GM18868 (cell line): ENCODE measurements around the gene HK2.
"Not testable (repeated sequence)": the region's sequence is repeated elsewhere in the genome, so short reads cannot be mapped to it uniquely, and the experiment has no call there.

ENCODE experiments used
- ATAC-seq: cut with Tn5 transposase; IDR thresholded peaks from one replicate; pipeline ENCODE4 v1.9.1; 2021; ENCODE audit warnings: mild to moderate bottlenecking, moderate library complexity; ENCODE audit not compliant: unreplicated experiment

Gene HK2

DNA sequence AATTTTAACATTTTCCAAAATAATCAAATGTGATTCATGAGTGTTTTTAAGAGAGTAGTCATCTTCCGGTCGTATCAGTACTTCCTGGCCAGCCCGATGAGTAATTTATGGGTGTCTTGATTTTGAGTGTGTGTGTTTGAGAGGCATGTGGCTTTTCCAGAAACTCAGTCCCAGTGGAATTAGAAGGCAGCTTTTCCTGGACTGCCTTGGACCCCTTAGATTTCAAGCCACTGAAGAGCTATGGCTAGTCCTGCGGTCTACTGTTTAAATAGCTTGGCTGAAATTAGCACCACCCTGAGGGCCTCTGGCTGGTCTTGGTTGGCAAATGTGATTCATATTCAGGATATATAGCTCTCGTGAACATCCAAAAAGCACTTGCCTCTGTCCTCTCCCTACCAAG lies 59.4 kb downstream of the HK2 start:
- ATAC-seq, result no peak

DNA sequence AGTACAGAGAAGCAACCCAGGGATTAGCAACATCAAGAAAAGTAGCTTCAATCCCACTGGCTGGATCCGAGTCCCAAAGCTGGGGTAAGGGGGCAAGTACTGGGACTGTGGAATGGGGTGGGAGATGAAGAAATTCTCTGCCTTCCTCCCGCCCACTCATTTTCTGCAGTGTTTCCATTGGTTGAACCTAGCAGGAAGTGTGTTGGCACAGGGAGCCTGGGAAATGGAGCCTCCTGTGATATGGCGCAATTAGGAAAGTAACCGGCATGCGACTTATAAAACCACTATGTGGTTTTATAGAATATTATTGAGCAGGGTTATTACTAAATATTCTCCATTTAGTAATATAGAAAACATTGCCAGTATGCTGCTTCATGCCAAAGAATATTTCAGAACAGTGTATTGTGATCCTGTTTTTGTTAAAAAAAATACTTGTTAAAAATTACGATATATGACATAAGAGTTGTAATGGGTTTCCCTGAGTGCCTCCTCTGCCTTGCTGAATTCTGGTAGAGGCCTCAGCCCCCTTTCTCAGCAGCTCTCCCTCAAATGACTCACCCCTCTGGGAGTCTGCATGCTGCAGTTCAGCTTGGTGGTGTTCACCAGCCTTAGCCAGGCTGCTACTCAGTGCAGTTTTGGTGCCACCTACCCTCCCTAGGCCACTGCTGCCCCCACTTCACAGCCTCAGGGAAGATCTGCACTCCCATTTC lies 60.5 kb downstream of the HK2 start:
- ATAC-seq, result peak; percentile 36

DNA sequence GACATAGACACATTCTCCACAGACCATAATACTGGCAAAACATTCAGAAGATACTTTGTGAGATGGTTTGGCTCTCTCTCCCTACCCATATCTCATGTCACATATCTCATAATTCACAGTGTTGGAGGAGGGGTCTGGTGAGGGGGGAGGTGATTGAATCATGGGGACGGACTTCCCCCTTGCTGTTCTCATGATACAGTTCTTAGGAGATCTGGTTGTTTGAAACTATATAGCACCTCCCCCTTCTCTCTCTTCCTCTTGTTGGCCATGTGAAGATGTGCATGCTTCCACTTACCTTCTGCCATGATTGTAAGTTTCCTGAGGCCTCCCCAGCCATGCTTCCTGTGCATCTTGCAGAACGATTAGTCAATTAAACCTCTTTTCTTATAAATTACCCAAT lies 61.1 kb downstream of the HK2 start:
- ATAC-seq, result peak; percentile 22

DNA sequence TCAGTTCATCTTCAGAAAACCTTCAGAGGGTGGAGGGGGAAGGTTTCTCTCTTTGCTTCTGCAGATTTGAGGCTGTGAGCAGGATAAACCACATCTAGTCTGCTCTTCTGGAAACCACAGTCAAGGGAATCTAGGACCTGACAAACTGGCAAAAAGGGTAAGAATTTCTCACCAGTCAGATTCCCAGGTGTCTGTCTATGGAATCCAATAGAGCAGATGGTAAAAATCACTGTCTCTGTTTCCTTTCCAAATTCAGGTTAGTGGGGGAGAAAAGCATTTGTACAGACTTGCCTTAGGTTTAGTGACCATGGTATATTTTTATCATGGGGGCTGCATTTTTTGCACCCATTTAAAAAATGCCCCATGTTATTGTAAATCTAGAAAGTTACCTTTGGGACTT lies 62.3 kb downstream of the HK2 start:
- ATAC-seq, result no peak

DNA sequence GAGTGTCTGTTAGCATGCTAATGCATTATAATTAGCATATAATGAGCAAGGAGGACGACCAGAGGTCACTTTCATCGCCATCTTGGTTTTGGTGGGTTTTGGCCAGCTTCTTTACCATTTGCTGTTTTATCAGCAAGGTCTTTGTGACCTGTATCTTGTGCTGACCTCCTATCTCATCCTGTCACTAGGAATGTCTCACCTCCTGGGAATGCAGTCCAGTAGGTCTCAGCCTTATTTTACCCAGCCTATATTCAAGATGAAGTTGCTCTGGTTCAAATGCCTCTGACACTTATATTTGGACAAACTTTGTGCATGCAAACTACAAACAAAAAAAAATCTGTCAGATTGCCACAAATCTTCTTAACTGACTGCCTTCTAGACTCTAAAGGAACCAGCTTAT lies 66.3 kb downstream of the HK2 start:
- ATAC-seq, result not testable (repeated sequence)

DNA sequence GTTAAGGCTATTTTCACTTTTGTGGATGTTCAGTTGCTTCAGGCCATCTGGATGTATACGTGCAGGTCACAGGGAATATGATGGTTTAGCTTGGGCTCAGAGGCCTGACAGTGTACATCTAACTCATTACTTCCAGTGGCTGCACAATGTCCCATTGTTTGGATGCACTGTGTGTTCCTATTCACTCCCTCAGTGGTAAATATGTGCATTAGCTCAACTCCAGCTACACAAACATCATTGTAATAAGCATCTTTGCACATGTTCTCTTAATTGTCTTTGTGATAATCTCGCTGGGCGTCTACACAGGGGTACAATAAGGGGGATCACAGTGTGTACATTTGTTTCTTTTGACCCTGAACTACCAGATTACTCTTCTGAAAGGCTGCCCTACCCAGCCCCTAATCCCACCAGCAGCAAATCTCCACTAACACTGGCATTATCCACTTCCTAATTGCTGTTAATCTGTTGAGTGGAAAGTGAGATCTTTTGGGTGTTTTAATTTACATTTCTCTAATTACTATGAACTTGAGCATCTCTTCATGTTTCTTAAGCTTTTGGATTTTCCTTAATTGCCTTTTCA lies 68.4 kb downstream of the HK2 start:
- ATAC-seq, result no peak

DNA sequence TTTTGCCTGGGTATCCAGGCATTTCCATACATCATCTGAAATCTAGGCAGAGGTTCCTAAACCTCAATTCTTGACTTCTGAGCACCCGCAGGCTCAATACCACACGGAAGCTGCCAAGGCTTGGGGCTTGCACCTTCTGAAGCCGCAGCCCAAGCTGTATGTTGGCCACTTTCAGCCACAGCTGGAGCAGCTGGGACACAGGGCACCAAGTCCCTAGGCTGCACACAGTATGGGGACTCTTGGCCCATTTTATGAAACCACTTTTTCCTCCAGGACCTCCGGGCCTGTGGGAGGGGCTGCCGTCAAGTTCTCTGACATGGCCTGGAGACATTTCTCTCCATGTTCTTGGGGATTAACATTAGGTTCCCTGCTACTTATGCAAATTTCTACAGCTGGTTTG lies 72.5 kb downstream of the HK2 start:
- no peak for ATAC-seq

DNA sequence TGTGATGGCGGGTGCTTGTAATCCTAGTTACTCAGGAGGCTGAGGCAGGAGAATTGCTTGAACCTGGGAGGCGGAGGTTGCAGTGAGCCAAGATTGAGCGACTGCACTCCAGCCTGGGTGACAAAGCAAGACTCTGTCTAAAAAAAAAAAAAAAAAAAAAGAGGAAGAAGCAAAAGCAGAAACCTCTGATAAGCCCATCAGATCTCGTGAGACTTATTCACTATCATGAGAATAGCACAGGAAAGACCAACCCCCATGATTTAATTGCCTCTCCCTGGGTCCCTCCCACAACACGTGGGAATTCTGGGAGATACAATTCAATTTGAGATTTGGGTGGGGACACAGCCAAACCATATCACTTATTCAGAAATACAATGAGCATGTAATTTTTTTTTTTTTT lies 73.6 kb downstream of the HK2 start:
- not testable (repeated sequence) for ATAC-seq

DNA sequence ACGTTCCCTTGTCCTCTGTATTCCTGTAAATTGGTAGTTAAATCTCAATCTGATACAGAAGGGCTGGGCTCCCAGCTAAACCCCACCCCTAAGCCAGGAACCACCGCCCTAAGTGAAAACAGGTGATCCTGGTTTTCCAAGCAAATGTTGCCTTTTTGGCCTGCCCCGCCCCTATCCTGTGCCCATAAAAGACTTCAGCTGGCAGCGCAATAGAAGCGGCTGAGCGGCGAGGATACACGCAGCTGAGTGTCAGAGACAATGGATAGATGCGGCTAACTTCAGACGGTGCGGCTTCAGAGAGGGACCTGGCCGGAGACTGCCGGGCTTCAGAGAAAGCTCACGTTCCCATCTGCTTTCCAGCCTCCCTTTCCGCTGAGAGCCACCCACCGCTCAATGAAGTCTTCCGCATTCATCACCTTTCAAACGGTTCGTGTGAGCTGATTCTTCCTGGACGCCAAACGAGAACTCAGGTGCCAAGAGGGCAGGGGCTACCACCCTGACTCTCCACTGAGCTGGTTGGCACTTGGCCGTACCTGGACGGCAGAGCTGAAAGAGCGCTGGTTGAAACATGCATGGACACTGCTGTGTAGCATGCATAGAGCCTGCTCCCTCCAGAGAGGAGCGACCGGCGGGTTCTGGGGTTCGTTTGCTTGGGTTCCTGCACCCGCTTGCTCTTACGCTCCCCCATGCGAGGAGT lies 75.0 kb downstream of the HK2 start:
- no peak for ATAC-seq

DNA sequence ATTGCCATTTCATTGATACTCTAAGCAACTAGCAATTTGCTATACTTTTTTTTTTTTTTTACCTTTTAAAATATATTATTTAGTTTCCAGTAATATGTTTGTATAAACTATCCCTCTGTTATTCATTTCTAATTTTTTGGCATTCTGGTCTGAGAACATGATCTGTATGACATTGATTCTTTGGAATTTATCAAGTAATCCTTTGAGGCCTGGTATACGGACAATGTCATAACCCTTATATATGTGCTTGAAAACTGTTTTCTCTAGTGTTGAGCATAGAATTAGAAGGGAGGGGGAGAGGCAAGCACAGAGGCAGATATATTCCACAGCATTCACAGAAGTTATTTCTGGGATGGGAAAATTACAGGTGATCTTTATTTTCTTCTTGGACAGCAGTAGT lies 76.3 kb downstream of the HK2 start:
- ATAC-seq, result no peak

DNA sequence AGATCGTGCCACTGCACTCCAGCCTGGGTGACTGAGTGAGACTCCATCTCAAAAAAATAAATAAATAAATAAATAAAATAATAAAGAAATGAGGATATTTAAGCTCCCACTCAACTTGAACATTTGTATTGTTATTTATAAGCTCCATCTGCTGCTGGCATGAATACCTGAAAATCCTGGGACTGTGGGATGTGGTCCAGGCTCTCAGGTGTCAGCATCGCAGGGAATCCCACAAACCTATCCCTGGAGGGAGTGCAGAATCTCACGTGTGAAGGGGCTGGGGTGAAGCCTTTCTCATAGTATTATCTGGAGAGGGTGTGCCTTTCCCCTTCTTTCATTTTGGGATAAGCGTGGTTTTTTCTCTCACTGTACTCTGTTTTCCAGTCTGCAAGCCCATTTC lies 77.1 kb downstream of the HK2 start:
- ATAC-seq, result no peak

DNA sequence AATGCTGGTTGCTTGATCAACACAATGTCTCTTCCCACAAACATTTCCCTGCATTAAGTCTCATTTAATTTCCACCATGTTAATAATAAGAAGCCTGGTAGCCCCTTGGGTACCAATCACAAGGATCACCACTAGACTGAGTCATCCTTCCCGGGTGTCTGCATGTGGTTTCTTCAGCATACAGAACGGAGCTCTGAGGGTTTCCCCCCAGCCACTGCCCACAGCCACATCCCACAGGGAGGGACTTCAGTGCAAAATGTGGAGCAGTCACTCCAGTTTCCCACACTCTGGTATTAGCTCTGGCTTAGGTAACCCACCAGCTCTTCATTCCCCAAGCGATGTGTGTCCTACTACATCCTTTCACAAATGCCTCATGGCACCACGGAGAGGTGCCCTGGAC lies 81.8 kb downstream of the HK2 start:
- ATAC-seq, result peak; percentile 75

DNA sequence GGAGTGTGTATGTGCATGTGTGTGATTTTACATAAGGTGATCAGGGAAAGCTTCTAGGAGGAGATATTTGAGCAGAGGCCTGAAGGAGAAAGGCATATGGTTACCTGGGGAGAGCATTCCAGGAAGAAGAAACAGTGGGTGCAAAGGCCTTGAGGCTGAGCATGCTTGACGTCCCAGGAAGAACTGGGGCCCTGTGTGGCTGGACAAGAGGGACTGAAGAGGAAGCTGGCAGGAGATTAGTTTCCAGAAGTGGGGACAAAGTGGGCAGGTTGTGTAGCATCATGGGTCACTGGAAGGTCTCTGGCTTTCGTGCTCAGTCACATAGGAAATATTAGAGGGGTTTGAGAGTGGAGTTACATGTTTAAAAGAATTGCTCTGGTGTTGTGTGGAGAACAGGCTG lies 82.5 kb downstream of the HK2 start:
- no peak for ATAC-seq

DNA sequence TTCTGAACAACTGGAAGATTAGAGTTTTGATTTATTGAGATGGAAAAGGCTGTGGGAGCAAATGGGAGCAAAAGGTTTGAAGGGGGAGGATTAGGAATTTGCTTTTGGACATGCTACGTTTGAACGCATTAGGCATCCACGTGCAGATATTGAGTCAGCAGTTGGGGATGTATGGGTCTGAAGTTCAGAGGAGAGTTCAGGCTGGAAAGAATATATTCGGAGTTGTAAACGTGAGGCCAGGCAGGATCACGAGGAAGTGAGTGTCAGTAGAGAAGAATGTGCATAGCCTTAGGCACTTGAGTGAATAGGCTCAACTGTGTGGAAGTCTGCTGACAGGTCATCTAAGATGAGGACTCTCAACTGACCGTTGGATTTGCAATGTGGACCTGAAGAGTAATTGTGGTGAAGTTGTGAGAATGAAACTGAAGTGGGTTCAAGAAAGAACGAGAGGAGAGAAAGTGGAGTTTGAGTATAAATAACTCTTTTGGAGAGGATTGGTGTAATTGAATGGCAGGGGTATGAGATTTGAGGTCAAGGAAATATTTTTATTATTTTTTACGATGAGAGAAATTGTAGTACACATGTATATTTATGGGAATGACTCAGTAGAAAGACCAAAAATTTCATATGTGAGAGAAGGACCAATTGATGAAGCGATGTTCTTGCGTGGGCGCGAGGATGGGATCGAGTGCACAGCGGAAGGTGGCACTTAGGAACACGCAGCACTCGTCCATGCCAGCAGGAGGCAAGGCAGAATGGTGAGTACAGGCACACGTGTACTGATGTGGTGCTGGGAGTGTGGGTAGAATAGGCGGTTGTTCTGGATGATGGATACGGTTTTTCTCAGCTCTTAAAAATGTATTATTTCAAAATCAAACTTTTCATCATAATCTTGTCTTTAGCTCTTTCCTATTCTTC lies 84.0 kb downstream of the HK2 start:
- no peak for ATAC-seq

DNA sequence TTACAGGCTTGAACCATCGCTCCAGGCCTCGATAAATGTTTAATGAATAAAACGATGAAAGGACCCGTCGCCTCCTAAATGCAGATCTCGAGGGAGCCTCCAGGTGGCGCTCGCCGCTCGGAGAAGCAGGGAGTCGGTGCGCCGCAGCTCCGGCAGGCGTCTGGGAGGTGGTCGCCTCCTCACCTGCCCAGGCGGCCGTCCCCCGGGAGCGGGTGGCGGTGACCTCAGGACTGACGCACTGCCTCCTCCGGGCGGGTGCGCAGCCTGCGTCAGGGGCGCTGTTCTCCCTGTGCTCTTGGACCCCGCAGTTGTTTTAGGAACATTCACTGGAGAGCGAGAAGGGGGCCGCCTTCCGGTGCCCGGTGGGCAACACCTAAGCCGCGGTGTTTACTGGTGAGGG lies 85.9 kb downstream of the HK2 start:
- ATAC-seq, result peak; percentile 53

DNA sequence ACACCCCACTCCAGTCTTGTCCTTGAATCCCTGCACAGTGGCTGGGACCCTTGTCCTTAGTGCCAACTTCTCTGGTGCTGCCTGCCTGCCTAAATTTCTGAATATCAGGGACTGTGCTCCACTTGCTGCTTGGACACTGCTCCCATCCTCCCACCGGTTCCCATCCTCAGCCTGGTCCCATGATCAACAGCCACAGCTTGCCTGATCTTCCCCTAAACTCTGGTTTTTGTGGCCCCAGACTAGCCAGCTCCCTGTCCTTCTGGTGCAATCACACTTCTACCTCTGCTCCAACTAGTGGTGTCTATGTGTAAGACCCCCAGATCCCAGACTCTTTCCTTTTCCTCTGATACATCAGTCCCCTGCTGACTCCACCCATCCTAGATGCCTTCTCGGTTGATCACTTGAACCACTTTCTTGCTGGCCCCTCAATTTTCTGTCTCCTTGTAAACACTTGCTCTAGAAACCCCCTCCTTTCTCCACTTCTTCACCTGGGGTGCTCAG lies 87.4 kb downstream of the HK2 start:
- ATAC-seq, result no peak

DNA sequence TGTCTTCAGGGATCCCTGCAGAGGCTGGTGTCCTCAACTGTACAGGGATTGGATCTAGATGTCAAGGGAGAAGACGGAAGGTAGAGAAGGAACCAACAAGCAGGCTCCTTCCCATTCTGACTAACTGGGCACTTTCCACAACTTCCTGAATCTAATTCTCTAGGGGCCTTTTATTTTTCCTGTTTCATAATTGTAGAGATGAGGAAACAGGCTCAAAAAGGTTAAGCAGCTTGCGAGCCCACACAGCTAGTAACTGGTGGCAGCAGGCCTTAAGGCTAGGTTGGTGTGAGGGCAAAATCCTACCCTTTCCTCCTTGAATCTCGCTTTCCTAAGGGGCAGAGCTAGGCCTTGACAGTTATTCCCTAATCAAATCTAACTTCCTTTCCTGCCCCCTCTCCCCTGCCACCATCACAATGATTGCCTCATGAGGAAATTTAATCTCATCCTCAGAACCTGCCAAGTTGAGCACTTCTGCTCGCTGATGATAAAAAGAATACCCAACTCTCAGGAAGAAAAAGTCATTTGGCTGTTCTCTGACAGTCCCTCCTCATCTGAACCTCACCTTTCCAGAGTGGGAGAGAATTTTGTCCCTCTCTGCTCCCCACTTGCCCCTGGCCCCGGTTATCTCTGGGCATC lies 88.8 kb downstream of the HK2 start:
- ATAC-seq, result no peak

DNA sequence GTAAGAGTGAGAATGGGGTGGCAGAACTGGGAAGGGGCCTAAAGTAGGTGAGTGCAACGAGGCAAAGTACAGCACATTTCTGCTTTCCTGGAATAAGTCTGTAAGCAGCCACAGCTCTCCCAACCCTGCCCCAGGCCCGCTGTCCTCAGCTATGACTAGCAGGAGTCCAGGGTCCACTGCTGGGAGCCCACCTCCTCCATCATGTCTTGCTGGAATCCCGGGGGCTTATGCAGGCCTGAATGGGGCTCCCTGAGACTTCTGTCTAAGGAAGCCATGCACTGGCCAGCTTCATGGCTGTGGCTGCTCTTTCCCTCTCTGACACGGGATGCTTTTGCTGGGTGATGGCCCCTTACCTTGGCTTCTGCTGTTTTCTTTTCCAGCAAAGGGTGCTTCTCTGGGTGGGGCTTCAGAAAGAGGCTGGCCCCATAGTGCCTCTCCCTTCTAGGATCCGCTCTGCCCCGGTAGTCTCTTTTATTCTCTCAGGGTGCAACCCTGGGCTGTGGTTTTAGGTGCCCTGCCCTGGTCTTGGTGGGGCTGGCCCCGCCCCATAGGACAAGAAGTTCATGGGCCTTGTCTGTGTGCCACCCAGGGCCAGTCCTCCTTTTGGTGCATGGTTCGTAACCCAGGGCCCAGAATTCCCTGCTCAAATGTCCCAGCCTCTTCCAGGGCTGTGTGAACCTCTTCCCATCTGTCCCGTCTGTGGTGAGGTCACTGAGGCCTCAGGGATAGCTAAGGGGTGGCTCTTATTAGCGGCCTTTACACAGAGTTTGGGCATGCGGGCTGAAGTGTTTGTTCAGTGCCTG lies 90.7 kb downstream of the HK2 start:
- ATAC-seq, result no peak

DNA sequence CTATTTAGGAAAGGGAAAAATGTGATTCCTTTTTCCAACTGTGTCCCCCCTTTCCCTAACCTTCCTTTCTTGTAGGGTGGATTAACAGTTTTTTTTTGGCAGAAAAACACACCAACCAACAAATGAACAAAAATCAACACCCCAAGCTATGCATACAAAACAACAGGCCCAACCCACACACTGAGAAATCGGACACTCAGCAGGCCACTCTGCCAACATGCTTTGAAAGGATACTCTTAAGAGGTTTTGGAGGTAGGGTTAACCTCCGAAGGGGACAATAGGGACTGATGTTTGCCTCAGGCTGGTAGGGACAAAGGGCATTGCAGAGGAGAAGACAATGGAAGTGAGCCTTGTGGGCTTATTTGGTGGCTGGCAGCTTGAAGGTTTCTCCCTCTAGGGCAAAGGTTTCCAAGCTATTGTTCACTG lies 91.4 kb downstream of the HK2 start:
- ATAC-seq, result no peak

DNA sequence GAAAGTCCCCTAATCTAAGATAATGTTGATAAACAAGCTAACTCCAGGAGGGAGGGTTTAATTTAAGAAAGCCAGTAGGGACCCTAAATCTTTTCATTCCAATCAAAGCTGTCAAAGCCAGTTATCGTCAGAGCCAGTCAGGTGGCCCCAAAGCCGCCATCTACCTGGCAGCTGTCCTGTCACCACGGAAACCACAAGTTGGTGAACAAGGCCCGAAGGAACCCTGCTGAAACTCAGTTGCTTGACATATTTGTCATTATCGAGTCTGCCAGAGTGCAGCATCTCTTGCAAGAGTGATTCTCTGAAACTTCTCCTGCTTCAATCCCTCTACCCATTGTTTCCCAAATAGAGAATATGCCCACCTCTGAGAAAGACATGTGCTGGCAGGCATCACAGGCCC lies 93.7 kb downstream of the HK2 start:
- no peak for ATAC-seq
